Endodermal cell (in vitro differentiated cells): Measurements from ENCODE around the gene PSMB2. TPM values are rescaled to one million over a fixed set of nuclear protein-coding genes. Genes with fewer than 3 reads are reported as not detected.

Experiments used
- DNase-seq: peaks from one replicate; pipeline ENCODE4 v3.0.0-alpha.2; 2017
- H3K27ac ChIP-seq: 2 replicates; pipeline ENCODE4 v1.5.1; 2013; ENCODE audit warnings: mild to moderate bottlenecking, low read depth, low read length, moderate library complexity
- H3K27me3 ChIP-seq: 2 replicates; pipeline ENCODE4 v1.6.1; 2013; ENCODE audit warnings: mild to moderate bottlenecking, low read length, moderate library complexity; ENCODE audit not compliant: insufficient read depth, control insufficient read depth, poor library complexity, severe bottlenecking
- H3K36me3 ChIP-seq: 2 replicates; pipeline ENCODE4 v1.7.0; 2013; ENCODE audit warnings: mild to moderate bottlenecking, low read length, moderate library complexity; ENCODE audit not compliant: control insufficient read depth, insufficient read depth
- H3K4me1 ChIP-seq: one replicate; pipeline ENCODE4 v1.7.0; 2013; ENCODE audit warnings: low read length; ENCODE audit not compliant: control insufficient read depth, insufficient read depth
- H3K4me3 ChIP-seq: 2 replicates; pipeline ENCODE4 v1.5.1; 2013; ENCODE audit warnings: mild to moderate bottlenecking, low read length, moderate library complexity
- H3K9ac ChIP-seq: 2 replicates; pipeline ENCODE4 v1.6.1; 2013; ENCODE audit warnings: mild to moderate bottlenecking, low read length, moderate library complexity; ENCODE audit not compliant: poor library complexity, severe bottlenecking; ENCODE audit errors: extremely low read depth
- H3K9me3 ChIP-seq: 2 replicates; pipeline ENCODE4 v1.6.1; 2013; ENCODE audit warnings: mild to moderate bottlenecking, low read length, moderate library complexity; ENCODE audit not compliant: control insufficient read depth
- H3K27ac Mint-ChIP-seq: 2 replicates; pipeline ENCODE4 v1.8.0; 2020; ENCODE audit warnings: mixed read lengths
- H3K27me3 Mint-ChIP-seq: 2 replicates; pipeline ENCODE4 v1.8.0; 2021; ENCODE audit warnings: mild to moderate bottlenecking, mixed read lengths; ENCODE audit not compliant: insufficient read depth
- H3K36me3 Mint-ChIP-seq: 2 replicates; pipeline ENCODE4 v1.8.0; 2020; ENCODE audit warnings: low read depth, mixed read lengths
- H3K4me1 Mint-ChIP-seq: 2 replicates; pipeline ENCODE4 v1.8.0; 2020; ENCODE audit warnings: mixed read lengths
- H3K4me3 Mint-ChIP-seq: 2 replicates; pipeline ENCODE4 v1.8.0; 2020; ENCODE audit warnings: mild to moderate bottlenecking, moderate library complexity, mixed read lengths
- H3K9me3 Mint-ChIP-seq: 2 replicates; pipeline ENCODE4 v1.8.0; 2020; ENCODE audit warnings: mild to moderate bottlenecking, mixed read lengths
- WGBS, 2 experiments: methylation state at CpG; one replicate each; pipeline versions ENCODE4 v1.1.5 to v1.1.7; 2013; ENCODE audit warnings: missing lambda C conversion rate in 2 of 2, mixed read lengths in 1 of 2; ENCODE audit not compliant: insufficient coverage in 1 of 2, insufficient read length in 1 of 2; 5-methylcytosine and 5-hydroxymethylcytosine counted together
- total RNA-seq, 2 donors: library from RNA; stranded (reverse); fragmentation: NEBNext Ultra II Directional in 1 of 2; extraction: Animal tissue kit (Norgen Biotek cat#: 25700) in 1 of 2; gene quantifications; 2 replicates in 1 of 2; 3 replicates in 1 of 2; pipeline ENCODE4 v1.2.1, GENCODE V29; 2021
- TF ChIP-seq, protein P1 (sequence below): fragments of 200-600 bp; sonication (generic); conservative IDR thresholded peaks from 2 replicates; pipeline ENCODE4 v1.5.0; 2021; ENCODE audit warnings: antibody characterized with exemption, mild to moderate bottlenecking

PSMB2 gene
- total RNA-seq, 2 donors from 2014 or later: 66.0 to 71.3 TPM

DNA sequence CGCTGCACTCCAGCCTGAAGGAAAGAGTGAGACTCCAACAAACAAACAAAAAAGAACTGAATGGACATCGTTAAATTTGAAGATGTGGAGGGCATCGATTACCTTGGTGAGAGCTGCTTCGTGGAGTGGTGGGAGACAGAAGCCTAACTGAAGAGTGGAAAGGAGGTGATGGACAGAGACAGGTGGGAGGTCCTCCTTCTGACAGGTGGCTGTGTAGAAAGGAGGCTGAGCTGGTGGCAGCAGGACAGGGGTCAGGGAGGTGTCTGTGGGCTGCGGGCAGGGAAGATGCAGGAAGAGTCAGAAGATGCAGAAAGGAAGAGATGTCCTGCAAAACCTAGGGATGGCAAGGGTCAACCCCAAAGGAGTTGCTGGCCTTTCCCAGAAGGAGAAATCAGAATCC is 46.8 kb upstream of the PSMB2 start:
- TF ChIP-seq, protein P1, sequence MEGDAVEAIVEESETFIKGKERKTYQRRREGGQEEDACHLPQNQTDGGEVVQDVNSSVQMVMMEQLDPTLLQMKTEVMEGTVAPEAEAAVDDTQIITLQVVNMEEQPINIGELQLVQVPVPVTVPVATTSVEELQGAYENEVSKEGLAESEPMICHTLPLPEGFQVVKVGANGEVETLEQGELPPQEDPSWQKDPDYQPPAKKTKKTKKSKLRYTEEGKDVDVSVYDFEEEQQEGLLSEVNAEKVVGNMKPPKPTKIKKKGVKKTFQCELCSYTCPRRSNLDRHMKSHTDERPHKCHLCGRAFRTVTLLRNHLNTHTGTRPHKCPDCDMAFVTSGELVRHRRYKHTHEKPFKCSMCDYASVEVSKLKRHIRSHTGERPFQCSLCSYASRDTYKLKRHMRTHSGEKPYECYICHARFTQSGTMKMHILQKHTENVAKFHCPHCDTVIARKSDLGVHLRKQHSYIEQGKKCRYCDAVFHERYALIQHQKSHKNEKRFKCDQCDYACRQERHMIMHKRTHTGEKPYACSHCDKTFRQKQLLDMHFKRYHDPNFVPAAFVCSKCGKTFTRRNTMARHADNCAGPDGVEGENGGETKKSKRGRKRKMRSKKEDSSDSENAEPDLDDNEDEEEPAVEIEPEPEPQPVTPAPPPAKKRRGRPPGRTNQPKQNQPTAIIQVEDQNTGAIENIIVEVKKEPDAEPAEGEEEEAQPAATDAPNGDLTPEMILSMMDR: no peak
- Mint-ChIP-seq H3K9me3 (no peaks in the 10 kb centered on the region), H3K4me3 (no peak overlapping the region), H3K27me3 (peaks cover 15% of the 10 kb centered on the region), H3K36me3 (no peaks in the 10 kb centered on the region), H3K27ac (no peak overlapping the region), H3K4me1 (peaks cover 5% of the 10 kb centered on the region)
- no peaks in the 10 kb centered on the region for H3K4me1 ChIP-seq
- no peak overlapping the region for H3K9ac ChIP-seq
- no peak overlapping the region for H3K27ac ChIP-seq
- DNase-seq: no peak
- no peak overlapping the region for H3K4me3 ChIP-seq
- peaks cover 12% of the 10 kb centered on the region for H3K27me3 ChIP-seq
- no peaks in the 10 kb centered on the region for H3K36me3 ChIP-seq
- WGBS, 2 experiments: 93 to 100% methylated on average over 4 to 5 of the region's 5 CpGs
- H3K9me3 ChIP-seq: no peaks in the 10 kb centered on the region

GRCh38 chr1:35683012-35683411 is 41.7 kb upstream of the PSMB2 start:
- no peaks in the 10 kb centered on the region for H3K4me1 ChIP-seq
- peaks cover 12% of the 10 kb centered on the region for H3K27me3 ChIP-seq
- Mint-ChIP-seq H3K27ac (no peak overlapping the region), H3K9me3 (no peaks in the 10 kb centered on the region), H3K4me1 (peaks cover 8% of the 10 kb centered on the region), H3K36me3 (no peaks in the 10 kb centered on the region), H3K4me3 (no peak overlapping the region), H3K27me3 (peaks cover 5% of the 10 kb centered on the region)
- no peaks in the 10 kb centered on the region for H3K36me3 ChIP-seq
- no peak overlapping the region for H3K9ac ChIP-seq
- DNase-seq: no peak
- TF ChIP-seq, protein P1: no peak
- WGBS, 2 experiments: 77 to 79% methylated on average over 4 to 5 of the region's 5 CpGs
- no peaks in the 10 kb centered on the region for H3K9me3 ChIP-seq
- H3K4me3 ChIP-seq: no peak overlapping the region
- H3K27ac ChIP-seq: no peak overlapping the region

GRCh38 chr1:35680271-35680670 is 38.9 kb upstream of the PSMB2 start:
- Mint-ChIP-seq H3K36me3 (no peaks in the 10 kb centered on the region), H3K4me3 (no peak overlapping the region), H3K4me1 (peaks cover 8% of the 10 kb centered on the region), H3K27ac (no peak overlapping the region), H3K9me3 (no peaks in the 10 kb centered on the region), H3K27me3 (peaks cover 5% of the 10 kb centered on the region)
- TF ChIP-seq, protein P1: no peak
- no peaks in the 10 kb centered on the region for H3K9me3 ChIP-seq
- no peak overlapping the region for H3K9ac ChIP-seq
- no peak overlapping the region for H3K4me3 ChIP-seq
- DNase-seq: no peak
- H3K36me3 ChIP-seq: no peaks in the 10 kb centered on the region
- no peak overlapping the region for H3K27ac ChIP-seq
- 88 to 92% methylated on average over 3 of the region's 3 CpGs for WGBS, 2 experiments
- peaks cover 12% of the 10 kb centered on the region for H3K27me3 ChIP-seq
- no peaks in the 10 kb centered on the region for H3K4me1 ChIP-seq
